OCI-LY1 (cell line): ENCODE data around the gene ERBB4.

Experiments
- EZH2 ChIP-seq: fragments of 200-600 bp; sonication (generic), shearing (Covaris generic); IDR thresholded peaks from 2 replicates; pipeline ENCODE4 v1.8.0; 2017; ENCODE audit warnings: borderline replicate concordance, mixed run types, mild to moderate bottlenecking, antibody characterized with exemption, low read length, moderate library complexity, mixed read lengths
- TF ChIP-seq, protein P1 (sequence below): fragments of 200-600 bp; sonication (generic), shearing (Covaris generic); IDR thresholded peaks from 2 replicates; pipeline ENCODE4 v1.5.1; 2017; ENCODE audit warnings: mild to moderate bottlenecking, antibody characterized with exemption, low read length, moderate library complexity, mixed read lengths

GRCh38 chr2:211982162-211982561 is 556.4 kb downstream of the ERBB4 start:
- TF ChIP-seq, protein P1, sequence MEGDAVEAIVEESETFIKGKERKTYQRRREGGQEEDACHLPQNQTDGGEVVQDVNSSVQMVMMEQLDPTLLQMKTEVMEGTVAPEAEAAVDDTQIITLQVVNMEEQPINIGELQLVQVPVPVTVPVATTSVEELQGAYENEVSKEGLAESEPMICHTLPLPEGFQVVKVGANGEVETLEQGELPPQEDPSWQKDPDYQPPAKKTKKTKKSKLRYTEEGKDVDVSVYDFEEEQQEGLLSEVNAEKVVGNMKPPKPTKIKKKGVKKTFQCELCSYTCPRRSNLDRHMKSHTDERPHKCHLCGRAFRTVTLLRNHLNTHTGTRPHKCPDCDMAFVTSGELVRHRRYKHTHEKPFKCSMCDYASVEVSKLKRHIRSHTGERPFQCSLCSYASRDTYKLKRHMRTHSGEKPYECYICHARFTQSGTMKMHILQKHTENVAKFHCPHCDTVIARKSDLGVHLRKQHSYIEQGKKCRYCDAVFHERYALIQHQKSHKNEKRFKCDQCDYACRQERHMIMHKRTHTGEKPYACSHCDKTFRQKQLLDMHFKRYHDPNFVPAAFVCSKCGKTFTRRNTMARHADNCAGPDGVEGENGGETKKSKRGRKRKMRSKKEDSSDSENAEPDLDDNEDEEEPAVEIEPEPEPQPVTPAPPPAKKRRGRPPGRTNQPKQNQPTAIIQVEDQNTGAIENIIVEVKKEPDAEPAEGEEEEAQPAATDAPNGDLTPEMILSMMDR, result no peak
- no peak for TF ChIP-seq EZH2
